Stimulated activated CD8-positive, alpha-beta memory T cell treated with anti-CD3 and anti-CD28 coated beads, Interleukin-4, amount 100 ng/mL, for 24 hours (primary cell): ENCODE results near the gene RIOX2.
"Not testable (repeated sequence)": the region's sequence is repeated elsewhere in the genome, so short reads cannot be mapped to it uniquely, and the experiment has no call there.

Experiments used
- DNase-seq: peaks from one replicate; pipeline ENCODE4 v3.0.0-alpha.2; 2020; ENCODE audit warnings: low read depth

Gene RIOX2

GRCh38 chr3:97911459-97911858 lies 60.8 kb downstream of the RIOX2 start:
- no peak for DNase-seq

DNA sequence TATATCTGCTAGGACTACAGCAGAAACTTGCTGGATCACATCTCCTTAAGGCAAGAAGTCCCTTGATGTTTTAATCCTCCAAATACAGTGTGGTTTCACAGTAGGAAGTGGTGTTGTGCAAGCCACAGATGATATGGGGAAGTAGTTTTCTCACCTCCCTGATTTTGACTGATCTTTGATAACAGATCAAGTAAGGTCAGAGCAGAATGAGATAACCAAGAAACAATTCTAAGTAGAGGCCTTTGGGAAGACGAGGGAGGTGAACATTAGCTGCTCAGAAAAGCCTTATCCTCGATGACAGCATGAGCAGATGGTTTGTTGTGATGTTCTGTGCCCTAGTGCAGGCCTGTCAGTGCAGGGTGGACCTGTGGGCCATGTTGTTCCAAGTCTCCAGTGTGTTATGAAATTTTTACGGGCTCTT lies 61.3 kb downstream of the RIOX2 start:
- DNase-seq = no peak

- not testable (repeated sequence) for DNase-seq
Measured at GRCh38 chr3:97910236-97910831, 61.9 kb downstream of the RIOX2 start.

DNA sequence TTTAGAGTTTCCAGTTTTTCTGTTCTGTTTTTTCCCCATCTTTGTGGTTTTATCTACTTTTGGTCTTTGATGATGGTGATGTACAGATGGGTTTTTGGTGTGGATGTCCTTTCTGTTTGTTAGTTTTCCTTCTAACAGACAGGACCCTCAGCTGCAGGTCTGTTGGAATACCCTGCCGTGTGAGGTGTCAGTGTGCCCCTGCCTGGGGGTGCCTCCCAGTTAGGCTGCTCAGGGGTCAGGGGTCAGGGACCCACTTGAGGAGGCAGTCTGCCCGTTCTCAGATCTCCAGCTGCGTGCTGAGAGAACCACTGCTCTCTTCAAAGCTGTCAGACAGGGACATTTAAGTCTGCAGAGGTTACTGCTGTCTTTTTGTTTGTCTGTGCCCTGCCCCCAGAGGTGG lies 62.4 kb downstream of the RIOX2 start:
- DNase-seq = not testable (repeated sequence)

GRCh38 chr3:97901313-97902248 lies 70.7 kb downstream of the RIOX2 start:
- no peak for DNase-seq

- DNase-seq = no peak
Measured at GRCh38 chr3:97899331-97899730, 72.9 kb downstream of the RIOX2 start.

GRCh38 chr3:97896547-97896946 lies 75.7 kb downstream of the RIOX2 start:
- no peak for DNase-seq

DNA sequence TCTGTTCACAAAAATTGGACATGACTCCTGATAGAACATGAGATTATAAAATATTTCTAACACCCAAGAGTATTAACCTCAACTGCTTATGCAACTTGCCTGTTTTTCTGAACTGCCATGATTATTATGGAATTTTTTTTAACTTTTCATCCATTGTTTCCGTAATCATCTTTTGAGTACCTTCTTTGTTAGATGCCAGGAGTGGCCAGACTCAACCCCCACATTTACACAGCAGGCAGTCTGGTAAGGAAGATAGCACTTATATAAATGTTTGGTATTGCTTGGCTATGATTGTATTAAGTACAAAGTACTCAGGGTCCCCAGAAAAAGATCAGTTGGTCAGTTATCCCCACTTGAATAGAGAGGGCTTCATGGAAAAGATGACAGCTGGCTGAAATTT lies 76.1 kb downstream of the RIOX2 start:
- DNase-seq = no peak

GRCh38 chr3:97895216-97895615 lies 77.0 kb downstream of the RIOX2 start:
- no peak for DNase-seq

GRCh38 chr3:97892852-97893251 lies 79.4 kb downstream of the RIOX2 start:
- DNase-seq = no peak
